ENCODE data around the gene RALB. TPM values are rescaled to one million over a fixed set of nuclear protein-coding genes. Genes with fewer than 3 reads are reported as not detected.

The RALB gene
- total RNA-seq, 4 donors from 2014 or later: 18.9 to 81.0 (median 59.4) TPM

DNA sequence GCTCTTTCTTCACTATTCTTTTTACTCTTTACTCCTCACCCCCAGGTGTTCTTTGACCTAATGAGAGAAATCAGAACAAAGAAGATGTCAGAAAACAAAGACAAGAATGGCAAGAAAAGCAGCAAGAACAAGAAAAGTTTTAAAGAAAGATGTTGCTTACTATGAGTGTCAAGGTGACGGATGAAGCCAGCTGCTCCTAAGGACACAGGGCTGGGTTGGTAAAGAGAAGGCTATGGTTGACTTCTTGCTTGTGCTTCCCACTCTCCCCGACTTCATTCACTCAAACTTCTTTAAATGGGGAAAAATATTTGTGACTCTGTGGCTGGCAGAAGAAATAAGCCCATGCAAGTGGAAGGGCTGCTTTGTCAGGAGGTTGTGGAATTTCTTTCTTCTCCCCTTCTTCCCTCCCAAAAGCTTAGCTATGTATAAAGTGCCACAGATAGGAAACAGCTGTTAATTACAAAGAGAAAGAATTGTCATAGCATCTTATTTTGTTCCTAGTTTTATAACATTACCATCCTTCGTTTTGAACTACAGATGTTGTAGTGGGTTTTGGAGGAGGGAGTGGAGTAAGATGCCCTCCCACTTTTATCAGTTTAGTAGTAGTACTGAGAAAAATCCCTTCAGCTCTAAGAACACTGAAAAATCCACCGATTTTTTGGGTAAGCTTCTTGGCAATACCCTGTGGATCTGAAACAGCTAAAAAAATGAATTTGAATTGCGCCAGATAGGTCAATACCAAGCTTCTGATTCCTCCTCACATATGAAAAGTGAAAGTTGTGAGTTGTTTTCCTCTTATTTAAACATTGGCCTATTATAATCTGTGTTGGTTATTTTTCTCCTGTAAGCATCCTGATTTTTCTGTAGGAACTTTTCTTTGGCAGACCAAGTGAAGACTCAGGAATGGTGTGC is 40.7 kb downstream of the RALB start:
- H3K36me3 ChIP-seq: peaks cover 0 to 24% (median 12%) of the 10 kb centered on the region in 4 donors
- WGBS, 2 donors (ENCODE audit: low coverage in 1 of 2): 68 to 70% methylated on average over 5 of the region's 5 CpGs

DNA sequence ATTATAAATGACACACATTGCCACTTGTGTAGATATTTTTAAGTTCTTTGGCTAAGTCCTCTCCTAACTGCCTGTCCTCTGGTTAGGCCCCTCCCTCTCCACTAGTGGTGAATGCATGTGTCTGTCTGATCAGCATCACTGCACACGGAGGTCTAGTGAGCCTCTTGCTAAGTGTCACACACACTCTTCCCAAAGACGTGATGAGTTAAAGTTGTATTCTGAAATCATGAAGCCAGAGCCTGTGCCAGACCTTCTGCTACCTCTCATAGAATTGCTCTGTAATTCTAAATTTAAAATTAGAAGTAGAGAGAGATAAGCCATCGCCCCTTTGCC is 41.3 kb downstream of the RALB start:
- H3K27ac ChIP-seq: no peak overlapping the region
- no peak overlapping the region for H3K4me3 ChIP-seq

More for the DNA sequence above, 40.7 kb downstream of the RALB start:
- intact Hi-C loops (cut with DNase I; ENCODE audit: low total_unique reads): no loop called here
- Histone ChIP-seq H3K27me3 (no peaks in the 10 kb centered on the region), H3K4me1 (no peaks in the 10 kb centered on the region), H3K27ac (no peak overlapping the region), H3K9me3 (no peaks in the 10 kb centered on the region), H3K4me3 (no peak overlapping the region)
- TF ChIP-seq POLR2AphosphoS5 (IDR thresholded peaks at IDR 0.05) (no peak), POLR2A (IDR thresholded peaks at IDR 0.05) (no peak), EP300 (IDR thresholded peaks at IDR 0.05; ENCODE audit: low read depth) (no peak)
- TF ChIP-seq, protein P1, sequence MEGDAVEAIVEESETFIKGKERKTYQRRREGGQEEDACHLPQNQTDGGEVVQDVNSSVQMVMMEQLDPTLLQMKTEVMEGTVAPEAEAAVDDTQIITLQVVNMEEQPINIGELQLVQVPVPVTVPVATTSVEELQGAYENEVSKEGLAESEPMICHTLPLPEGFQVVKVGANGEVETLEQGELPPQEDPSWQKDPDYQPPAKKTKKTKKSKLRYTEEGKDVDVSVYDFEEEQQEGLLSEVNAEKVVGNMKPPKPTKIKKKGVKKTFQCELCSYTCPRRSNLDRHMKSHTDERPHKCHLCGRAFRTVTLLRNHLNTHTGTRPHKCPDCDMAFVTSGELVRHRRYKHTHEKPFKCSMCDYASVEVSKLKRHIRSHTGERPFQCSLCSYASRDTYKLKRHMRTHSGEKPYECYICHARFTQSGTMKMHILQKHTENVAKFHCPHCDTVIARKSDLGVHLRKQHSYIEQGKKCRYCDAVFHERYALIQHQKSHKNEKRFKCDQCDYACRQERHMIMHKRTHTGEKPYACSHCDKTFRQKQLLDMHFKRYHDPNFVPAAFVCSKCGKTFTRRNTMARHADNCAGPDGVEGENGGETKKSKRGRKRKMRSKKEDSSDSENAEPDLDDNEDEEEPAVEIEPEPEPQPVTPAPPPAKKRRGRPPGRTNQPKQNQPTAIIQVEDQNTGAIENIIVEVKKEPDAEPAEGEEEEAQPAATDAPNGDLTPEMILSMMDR (IDR thresholded peaks at IDR 0.05): no peak
- no peak for DNase-seq
- in situ Hi-C loops (cut with MboI; ENCODE audit: low pct_ligation_motif_present in 1 of 4, low pct_unique_long_range_greater_than_20kb in 1 of 4, low sequenced_read_pairs in 3 of 4): no loop called here

DNA sequence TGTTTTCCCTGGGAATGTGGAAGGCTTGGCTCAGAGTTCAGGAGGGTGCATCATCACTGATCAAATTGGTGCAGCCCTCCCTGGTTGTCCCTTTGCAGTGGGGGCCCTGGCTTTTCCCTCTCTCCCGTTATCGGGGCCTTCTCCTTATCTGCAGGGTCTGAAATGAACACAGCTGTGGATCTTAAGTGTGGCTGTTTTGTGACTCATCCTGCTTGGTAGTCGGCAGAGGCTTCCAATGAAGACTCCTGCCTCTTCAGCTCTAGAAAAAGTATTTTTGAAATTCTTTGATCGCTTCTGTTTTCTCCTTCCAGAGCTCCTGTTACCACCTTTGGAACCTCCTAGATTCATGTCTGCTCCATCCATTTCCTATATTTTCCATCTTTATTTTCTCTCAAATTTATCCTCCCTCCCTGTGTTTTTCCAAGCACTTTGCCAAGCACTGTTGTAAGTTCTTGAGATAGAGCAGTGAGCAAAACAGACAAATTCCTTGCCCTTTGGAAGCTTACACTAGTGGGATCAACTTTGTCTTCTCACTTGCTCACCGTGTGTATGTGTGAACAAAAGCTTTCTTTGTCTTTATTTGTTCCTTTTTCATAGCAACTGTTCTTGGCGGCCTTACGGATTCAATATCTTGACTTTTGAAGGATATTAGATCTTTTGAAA is 45.7 kb downstream of the RALB start:
- H3K4me1 ChIP-seq: no peaks in the 10 kb centered on the region
- DNase-seq: no peak
- no peak overlapping the region for H3K4me3 ChIP-seq
- H3K9me3 ChIP-seq: no peaks in the 10 kb centered on the region
- intact Hi-C loops (cut with DNase I; ENCODE audit: low total_unique reads) (no loop called here), in situ Hi-C loops (cut with MboI; ENCODE audit: low pct_ligation_motif_present in 1 of 4, low pct_unique_long_range_greater_than_20kb in 1 of 4, low sequenced_read_pairs in 3 of 4) (no loop called here)
- TF ChIP-seq EP300 (IDR thresholded peaks at IDR 0.05; ENCODE audit: low read depth): no peak
- TF ChIP-seq, protein P1 (IDR thresholded peaks at IDR 0.05): no peak
- H3K36me3 ChIP-seq: peaks cover 0 to 27% (median 10%) of the 10 kb centered on the region in 4 donors
- 79 to 92% methylated on average over 5 to 7 of the region's 7 CpGs for WGBS, 2 donors (ENCODE audit: low coverage in 1 of 2)
- H3K27me3 ChIP-seq: no peaks in the 10 kb centered on the region
- no peak overlapping the region for H3K27ac ChIP-seq

More for the DNA sequence above, 41.3 kb downstream of the RALB start:
- Histone ChIP-seq H3K9me3 (no peaks in the 10 kb centered on the region), H3K27me3 (no peaks in the 10 kb centered on the region), H3K36me3 (peaks cover 0 to 24% (median 12%) of the 10 kb centered on the region in 4 donors), H3K4me1 (no peaks in the 10 kb centered on the region)
- 68 to 94% methylated on average over 3 of the region's 3 CpGs for WGBS, 2 donors (ENCODE audit: low coverage in 1 of 2)
- in situ Hi-C loops (cut with MboI; ENCODE audit: low pct_ligation_motif_present in 1 of 4, low pct_unique_long_range_greater_than_20kb in 1 of 4, low sequenced_read_pairs in 3 of 4): no loop called here
- DNase-seq: no peak
- TF ChIP-seq, protein P1 (IDR thresholded peaks at IDR 0.05): no peak
- TF ChIP-seq EP300 (IDR thresholded peaks at IDR 0.05; ENCODE audit: low read depth): no peak
- no peak for TF ChIP-seq POLR2A (IDR thresholded peaks at IDR 0.05)
- TF ChIP-seq POLR2AphosphoS5 (IDR thresholded peaks at IDR 0.05): no peak
- intact Hi-C loops (cut with DNase I; ENCODE audit: low total_unique reads): no loop called here

DNA sequence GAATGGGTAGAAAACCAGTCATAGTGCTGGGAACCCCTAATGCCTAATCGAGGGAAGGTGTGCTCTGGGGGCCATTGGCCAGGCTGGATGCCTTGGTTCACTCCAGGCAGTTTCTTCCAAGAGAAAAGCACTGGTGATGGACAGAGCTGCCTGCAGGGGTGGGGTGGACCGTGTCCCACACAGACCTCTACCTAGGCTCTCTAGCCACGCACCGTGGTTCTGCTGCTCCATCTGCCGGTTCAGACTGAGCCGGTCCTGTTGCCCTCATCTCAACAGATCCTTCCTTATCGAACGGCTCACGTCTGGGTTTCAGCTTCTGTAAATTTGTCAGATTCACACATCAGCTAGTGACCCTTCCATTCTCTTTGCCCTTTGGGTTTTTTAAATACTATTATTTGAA is 46.4 kb downstream of the RALB start:
- in situ Hi-C loops (cut with MboI; ENCODE audit: low pct_ligation_motif_present in 1 of 4, low pct_unique_long_range_greater_than_20kb in 1 of 4, low sequenced_read_pairs in 3 of 4) (no loop called here), intact Hi-C loops (cut with DNase I; ENCODE audit: low total_unique reads) (no loop called here)
- Histone ChIP-seq H3K4me3 (no peak overlapping the region), H3K36me3 (peaks cover 0 to 20% (median 10%) of the 10 kb centered on the region in 4 donors), H3K27ac (no peak overlapping the region), H3K4me1 (no peaks in the 10 kb centered on the region), H3K27me3 (no peaks in the 10 kb centered on the region), H3K9me3 (no peaks in the 10 kb centered on the region)
- WGBS, 2 donors (ENCODE audit: low coverage in 1 of 2): 95% methylated on average over 9 of the region's 9 CpGs; no CpG with 5 or more reads in 1 of the 2 donors
- no peak for DNase-seq
- TF ChIP-seq, protein P1 (IDR thresholded peaks at IDR 0.05): no peak
- TF ChIP-seq POLR2AphosphoS5 (IDR thresholded peaks at IDR 0.05) (no peak), POLR2A (IDR thresholded peaks at IDR 0.05) (no peak), EP300 (IDR thresholded peaks at IDR 0.05; ENCODE audit: low read depth) (no peak)

Measured in transverse colon (tissue), 4 donors.